HK-2 (cell line): ENCODE measurements around the gene ALG14.
"Not testable (repeated sequence)": the region's sequence is repeated elsewhere in the genome, so short reads cannot be mapped to it uniquely, and the experiment has no call there.

Source experiments
- DNase-seq: peaks from one replicate; pipeline ENCODE4 v3.0.0-alpha.2; 2018; ENCODE audit not compliant: unreplicated experiment

ALG14 gene

DNA sequence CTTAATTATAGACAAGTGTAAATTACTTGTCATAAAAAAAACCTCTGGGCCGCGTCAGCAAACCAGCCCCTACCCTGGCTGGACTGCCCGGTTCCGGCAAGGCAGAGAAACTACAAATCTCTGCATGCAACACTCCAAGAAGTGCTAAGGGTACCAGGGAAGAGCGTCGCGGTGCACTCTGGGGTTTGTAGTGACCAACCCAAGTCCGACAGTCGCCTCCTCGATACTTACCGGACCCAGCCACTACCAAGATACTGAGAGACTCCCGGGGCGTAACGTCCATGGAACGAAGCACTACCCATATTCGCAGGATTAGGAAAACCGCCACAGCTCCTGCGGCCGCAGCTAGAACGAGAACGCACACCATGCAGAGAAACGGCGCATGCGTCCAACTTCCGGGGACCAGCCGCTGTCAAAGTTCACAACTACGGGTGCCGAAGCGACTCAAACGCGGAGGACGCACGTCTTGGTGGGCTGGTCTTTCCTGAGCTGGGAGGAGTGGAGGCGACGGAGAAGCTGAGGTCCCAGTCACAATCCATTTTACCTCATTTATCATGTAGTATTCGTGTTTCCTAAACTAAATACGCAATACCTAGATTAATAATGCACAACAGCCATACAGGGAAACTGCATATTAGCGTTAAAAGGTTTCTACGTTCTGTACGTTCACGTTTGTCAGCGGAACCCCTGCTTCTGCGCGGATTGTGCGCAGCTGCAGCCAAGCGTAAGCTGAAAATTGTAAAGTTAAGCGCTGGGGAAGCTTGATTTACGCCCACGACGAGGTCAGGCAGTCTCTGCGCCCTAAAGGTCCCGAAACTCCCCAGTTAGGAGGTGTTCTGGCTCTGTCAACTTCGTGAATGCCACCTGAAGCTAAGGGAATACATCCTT, at the start of gene ALG14:
ALG14 (minus strand) TSS at position 420 of the 888 bp plus-strand sequence; CDS start at position 367, 53 bp downstream.
- peak; percentile 93 for DNase-seq

GRCh38 chr1:95122151-95122697, 49.5 kb upstream of the ALG14 start:
- DNase-seq: no peak

DNA sequence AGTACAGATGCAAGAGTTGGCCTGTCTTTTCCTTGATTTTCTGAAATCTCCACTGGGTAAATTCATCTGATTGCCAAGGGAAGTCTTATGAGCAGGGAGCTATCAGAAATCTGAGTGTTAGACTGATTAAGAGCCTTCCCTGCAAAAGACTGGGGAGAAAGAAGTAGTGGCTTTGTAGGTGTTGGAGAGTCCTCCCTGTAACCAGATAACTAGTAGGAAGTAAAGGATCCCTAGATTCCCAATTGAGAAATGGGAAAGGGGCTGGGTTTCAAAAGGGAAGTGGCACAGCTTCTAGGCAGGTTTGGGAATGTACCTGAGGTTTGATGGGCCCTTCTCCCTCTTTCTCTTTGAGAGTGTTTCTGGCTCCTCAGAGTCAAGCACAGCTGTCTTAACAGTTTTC, 46.5 kb upstream of the ALG14 start:
- no peak for DNase-seq

- no peak for DNase-seq
Measured at GRCh38 chr1:95118710-95119109, 46.0 kb upstream of the ALG14 start.

DNA sequence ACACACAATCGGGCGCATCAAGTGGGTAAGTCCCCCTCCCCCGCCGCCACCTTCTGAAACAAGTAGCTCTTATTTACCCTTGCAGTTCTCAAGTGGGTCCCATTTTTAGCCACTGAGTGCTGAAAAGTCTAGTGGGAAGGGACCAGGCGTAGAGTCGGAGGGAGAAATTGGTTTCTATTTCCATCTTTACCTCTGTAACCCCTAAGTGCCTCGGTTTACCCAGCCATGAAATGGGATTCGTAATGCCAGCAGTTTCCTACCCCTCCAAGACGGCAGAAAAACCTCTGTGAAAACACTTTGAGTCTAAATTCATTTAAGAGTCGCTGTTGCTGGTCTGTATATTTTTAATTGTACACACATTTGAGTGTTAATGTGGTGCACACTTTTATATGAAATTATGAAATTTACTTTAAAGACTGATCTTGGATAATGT, 45.3 kb upstream of the ALG14 start:
- no peak for DNase-seq

DNA sequence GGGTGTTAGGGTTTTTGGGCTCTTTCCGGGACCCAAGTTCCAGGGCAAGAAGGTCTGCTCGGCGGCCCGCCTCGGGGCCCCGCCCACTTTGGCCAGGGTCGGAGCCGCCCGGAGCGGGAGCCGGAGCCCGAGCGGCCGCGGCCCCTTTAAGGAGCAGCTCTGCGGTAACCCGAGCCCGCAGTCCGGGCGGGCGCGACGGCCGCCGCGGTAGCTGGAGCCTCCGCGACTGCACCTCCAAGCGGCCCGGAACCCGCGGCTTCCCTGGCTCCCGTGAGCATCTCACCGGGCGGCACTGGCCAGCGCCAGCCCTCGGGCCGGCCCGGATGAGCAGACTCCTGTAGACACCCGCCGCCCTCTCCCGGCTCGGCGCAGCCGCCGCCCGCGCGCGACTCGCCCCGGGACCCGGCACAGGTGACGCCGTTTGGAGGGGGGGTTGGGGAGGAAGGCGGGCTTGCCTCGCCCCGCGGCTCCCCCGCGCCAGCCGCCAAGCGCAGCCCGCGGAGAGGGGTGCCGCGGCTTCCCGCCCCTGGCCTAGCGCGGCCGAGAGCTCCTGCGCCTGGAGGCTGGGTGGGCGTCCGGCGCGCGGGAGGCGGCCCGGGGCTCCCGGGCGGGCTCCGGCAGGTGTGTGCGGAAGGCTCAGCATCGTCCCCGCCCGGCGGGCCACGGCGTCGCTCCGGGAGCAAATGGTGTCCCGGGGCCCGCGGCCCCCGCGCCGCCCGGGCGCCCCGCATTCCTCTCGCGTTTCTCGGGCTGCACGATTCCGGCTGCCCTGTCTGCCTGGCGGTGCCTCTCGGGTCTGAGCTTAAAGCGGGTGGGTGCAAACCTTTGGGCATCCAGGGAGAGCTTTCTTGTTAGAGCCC, 44.7 kb upstream of the ALG14 start, which contains the start of gene TLCD4:
TLCD4 (plus strand) TSS at position 149 of the 860 bp plus-strand sequence. CDS start 26,547 bp downstream, outside the sequence.
- DNase-seq: peak; percentile 67

DNA sequence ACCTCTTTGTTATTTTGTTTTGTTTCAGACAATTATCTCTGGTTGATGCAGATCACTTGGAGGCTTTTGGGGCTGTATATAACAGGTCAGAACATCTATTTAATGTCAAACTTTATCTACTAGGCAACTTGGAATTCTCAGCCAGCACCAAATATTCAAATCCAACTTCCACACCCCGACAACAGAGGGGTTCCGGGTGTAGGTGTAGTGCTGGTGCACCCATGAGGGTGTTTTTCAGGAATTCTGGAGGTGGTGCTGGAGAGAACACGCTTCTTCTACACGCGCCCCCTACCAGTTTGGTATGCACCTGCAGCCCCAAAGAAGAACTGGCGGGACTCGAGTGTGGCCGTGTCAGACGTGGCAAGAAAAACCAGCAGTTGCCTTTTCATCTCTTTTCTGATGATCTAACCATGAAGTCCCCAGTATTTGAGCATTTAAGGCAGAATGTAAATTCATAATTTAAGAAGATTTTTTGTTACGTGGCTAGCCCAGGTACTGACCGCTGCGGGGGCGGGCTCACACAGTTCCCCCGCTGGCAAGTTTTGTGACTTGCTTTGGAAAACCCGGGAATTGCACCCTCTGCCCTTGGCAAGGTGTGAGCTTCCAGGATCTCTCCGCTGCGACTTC, 43.9 kb upstream of the ALG14 start:
- DNase-seq: peak; percentile 71

DNA sequence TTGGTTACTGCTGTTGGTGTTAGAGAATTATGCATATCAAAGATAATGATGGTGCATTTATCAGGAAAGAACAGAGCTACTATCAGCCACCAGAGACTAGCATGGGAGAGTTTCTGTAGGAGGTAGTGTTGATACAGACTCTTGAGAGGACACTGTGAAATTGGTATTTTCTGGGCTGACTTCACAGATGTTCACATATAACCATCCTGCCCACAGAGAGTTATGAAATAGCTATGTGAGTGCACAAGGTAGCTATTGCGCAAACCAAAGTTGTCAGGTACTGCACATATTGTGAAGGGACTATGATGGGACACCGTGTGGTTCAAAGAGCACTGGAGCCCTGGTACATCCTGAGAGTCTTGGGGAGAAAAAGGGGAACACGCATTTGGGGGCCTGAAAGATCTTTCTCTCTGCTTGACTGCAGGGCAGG, 43.0 kb upstream of the ALG14 start:
- no peak for DNase-seq

GRCh38 chr1:95113684-95114083, 40.9 kb upstream of the ALG14 start:
- DNase-seq: no peak

- DNase-seq: no peak
Measured at GRCh38 chr1:95111014-95111413, 38.3 kb upstream of the ALG14 start.

- no peak for DNase-seq
Measured at GRCh38 chr1:95108792-95109191, 36.0 kb upstream of the ALG14 start.

GRCh38 chr1:95098196-95098595, 25.4 kb upstream of the ALG14 start:
- no peak for DNase-seq

GRCh38 chr1:95097426-95097825, 24.7 kb upstream of the ALG14 start:
- no peak for DNase-seq

DNA sequence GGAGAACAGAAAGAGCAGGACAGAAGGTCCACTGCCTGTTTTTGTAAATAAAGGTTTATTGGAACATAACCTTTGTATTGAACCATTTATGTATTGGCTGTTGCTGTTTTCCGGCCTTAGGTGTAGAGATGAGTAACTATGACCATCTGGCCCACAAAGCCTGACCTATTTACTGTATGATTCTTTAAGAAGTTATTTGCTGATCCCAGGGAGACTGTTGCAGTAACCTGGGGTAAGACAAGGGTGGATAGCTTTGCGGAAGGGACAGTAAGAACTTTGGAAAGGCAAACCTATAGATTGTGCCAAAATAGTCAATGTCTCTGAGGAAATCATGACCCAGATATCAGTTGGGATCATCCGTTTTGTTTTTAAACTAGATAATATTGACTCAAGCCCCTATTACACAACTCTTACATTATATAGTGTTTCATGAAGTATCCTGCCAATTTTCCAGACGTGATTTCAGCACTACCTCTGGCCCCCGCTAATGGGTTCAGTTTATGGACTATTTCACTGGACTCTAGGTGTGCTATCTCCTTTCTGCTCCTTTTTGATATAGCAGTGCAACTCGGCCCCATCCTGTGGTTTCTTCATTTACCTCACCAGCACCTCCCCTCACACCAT, 23.6 kb upstream of the ALG14 start:
- no peak for DNase-seq

DNA sequence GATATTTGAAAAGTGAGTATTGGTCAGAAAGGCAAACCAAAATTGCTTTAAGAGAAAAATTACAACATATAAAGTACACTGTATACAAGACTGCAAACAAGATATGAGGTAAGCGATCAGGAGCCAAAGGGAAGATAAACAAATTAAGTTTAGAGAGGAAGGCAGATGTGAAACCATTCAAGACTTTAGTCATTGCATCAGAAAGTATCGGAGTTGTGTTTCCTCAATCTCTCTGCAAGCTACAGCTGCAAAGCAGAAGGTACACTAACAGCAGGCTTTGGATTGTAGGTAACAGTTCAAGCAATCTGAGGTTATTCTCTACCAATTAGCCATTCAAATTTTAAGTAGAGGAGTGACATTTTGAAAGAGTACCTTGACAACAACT, 23.1 kb upstream of the ALG14 start:
- DNase-seq: no peak

- DNase-seq: no peak
Measured at GRCh38 chr1:95094923-95095322, 22.2 kb upstream of the ALG14 start.

- DNase-seq: no peak
Measured at GRCh38 chr1:95093296-95093695, 20.5 kb upstream of the ALG14 start.

DNA sequence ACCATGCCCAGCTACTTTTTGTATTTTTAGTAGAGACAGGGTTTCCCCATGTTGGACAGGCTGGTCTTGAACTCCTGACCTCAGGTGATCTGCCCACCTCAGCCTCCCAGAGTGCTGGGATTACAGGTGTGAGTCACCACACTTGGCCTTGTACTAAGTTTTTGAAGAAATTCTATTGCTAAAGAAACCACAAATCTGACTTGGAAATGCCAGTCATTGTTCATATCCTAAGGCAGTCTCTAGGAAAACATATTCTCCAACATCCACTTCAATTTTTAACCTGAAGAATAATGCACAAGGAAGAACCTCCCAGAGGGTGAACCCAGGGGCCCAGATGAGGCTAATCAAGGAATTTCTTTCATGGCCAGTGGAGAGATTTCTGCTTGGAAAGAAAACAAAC, 20.1 kb upstream of the ALG14 start:
- DNase-seq: not testable (repeated sequence)

- not testable (repeated sequence) for DNase-seq
Measured at GRCh38 chr1:95091290-95091689, 18.5 kb upstream of the ALG14 start.

GRCh38 chr1:95089650-95090287, 17.0 kb upstream of the ALG14 start:
- DNase-seq: no peak

GRCh38 chr1:95088303-95088702, 15.6 kb upstream of the ALG14 start:
- DNase-seq: no peak
